C4-2B (cell line): Measurements from ENCODE around the gene TMEM240.

Source experiments
- CTCF ChIP-seq: fragments of 450-650 bp; conservative IDR thresholded peaks from 2 replicates; pipeline ENCODE4 v1.5.1; 2017; ENCODE audit warnings: mild to moderate bottlenecking
- ZFX ChIP-seq: fragments of 450-650 bp; IDR thresholded peaks from 2 replicates; pipeline ENCODE4 v1.6.1; 2017

DNA sequence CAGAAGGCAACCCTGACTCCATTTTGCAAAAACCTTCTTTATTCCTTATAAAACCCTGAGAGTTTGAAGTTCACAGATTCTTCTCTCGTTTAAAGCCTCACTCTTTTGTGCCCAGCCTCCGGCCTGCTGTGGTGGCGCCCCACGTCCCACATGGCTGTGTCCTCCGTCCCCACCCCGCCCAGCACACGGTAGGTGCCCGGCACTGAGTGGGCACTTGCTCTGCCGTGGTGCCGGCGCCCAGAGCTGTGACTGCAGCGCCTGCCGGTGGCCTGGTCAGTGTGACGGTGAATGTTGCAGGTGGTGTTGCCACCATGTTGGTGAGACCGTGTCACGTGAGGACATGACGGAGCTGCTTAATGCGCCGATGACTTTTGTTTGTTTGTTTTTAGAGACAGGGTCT is 19.1 kb downstream of the TMEM240 start:
- TF ChIP-seq CTCF (no peak), ZFX (no peak)
